Fibroblast of pulmonary artery (primary cell): ENCODE results near the gene SIN3B.
A peak's percentile ranks its signal among the peaks of the same experiment; 100 is the strongest.

Experiments used
- DNase-seq: peaks from one replicate; pipeline ENCODE4 v3.0.0-alpha.2; 2010; ENCODE audit warnings: low read depth
- H3K4me3 ChIP-seq: replicated peaks from 2 replicates; pipeline ENCODE4 v1.5.1; 2011; ENCODE audit warnings: low read depth, mild to moderate bottlenecking, control low read depth, low read length, moderate library complexity
- CTCF ChIP-seq: IDR thresholded peaks from 2 replicates; pipeline ENCODE4 v1.5.1; 2011; ENCODE audit warnings: mild to moderate bottlenecking, control low read depth, low read length, inconsistent platforms; ENCODE audit errors: missing control alignments

Gene SIN3B

DNA sequence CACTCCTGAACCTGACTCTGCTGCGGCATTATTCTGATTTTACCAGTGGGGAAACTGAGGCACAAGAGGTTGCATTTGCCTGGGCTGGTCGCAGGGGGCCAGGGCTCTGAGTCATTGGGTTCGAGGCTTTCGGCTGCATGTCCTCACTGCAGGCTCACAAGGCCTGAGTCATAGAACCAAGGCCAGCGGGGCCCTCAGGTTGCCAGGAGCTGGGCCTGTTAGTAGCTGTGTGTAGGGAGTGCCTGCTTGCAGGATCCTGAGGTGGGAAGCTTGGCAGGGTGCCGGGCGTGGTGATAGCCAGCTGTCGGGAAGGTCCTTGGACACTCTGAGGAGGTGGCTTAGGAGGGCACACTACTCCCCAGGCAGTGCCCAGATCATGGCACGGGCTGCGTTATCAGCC, 38.0 kb downstream of the SIN3B start:
- no peak for DNase-seq
- no peak for TF ChIP-seq CTCF
- H3K4me3 ChIP-seq: no peak overlapping the region

DNA sequence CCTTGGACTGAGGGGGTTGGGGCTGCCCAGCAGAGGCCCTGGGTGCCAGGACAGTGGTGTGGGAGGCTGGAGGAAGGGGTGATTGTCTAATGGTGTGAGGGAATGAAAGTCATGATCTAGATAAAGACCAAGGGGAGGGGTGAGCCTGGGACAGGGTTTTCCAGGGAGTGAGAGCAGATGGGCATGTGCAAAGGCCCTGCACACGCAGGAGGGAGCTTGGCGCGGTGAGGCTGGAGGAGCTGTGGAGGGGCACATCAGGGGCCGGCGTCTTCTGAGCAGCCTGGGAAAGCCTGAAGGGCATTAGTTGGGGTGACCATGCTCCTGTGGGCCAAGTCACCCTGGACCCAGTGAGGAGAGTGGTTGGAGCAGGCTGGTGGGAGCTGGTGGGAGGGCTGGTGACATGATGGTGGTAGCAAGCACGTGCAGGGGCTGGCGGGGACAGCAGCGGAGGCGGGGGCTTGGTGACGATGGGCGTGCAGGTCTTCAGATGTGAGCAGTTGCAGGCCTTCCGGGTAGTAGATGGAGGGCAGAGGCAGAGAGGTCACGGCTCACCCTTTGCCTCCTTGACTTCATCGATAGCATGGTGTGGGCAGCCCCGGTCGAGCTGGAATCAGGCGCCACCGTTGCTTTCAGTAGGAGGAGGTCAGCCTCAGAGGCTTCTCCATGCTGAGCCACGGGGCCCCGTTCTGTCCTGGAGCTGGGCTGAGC, 39.4 kb downstream of the SIN3B start:
- no peak for DNase-seq
- no peak for TF ChIP-seq CTCF

GRCh38 chr19:16869331-16869972, 40.3 kb downstream of the SIN3B start:
- no peak for TF ChIP-seq CTCF
- H3K4me3 ChIP-seq: no peak overlapping the region
- no peak for DNase-seq

More for the DNA sequence above, 39.4 kb downstream of the SIN3B start:
- H3K4me3 ChIP-seq: no peak overlapping the region

DNA sequence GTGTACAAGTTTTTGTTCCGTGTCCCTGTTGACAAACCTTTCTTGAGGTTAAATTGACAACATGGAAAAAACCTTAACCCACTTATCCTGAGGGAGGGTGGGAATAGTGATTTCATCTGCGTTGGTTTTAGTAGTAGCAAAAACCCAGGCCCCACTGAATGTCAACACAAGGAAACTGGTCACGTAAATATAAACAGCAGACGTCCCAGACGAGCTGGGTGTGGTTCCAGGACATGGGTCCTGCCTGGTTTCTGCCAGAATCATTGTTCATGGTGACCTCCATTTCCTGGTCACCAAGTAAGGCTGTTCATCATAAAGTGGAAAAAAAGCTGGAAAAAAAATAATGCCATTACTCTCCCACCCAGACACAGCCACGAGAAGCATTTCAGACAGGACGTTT, 42.7 kb downstream of the SIN3B start:
- DNase-seq: peak; percentile 27
- TF ChIP-seq CTCF: no peak
- no peak overlapping the region for H3K4me3 ChIP-seq

DNA sequence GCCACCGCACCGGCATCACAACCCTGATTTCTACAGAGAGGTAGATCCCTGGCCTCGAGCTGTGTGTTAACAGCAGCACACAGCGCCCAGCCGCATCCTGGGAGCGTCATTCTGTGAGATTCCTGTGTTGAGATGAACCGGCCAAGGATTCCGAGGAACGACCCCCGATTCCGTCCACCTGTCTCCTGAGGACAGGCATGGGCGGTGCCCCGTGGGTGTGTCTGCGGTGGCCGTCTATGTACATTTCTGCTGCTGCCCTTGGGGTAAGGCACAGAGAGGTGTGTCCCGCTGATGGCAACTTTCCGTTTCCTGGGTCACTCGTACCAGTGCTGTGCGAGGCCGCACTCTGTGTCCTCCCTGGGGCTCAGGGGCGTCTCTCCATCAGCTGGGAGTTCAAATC, 43.5 kb downstream of the SIN3B start:
- H3K4me3 ChIP-seq: no peak overlapping the region
- DNase-seq: no peak
- no peak for TF ChIP-seq CTCF

DNA sequence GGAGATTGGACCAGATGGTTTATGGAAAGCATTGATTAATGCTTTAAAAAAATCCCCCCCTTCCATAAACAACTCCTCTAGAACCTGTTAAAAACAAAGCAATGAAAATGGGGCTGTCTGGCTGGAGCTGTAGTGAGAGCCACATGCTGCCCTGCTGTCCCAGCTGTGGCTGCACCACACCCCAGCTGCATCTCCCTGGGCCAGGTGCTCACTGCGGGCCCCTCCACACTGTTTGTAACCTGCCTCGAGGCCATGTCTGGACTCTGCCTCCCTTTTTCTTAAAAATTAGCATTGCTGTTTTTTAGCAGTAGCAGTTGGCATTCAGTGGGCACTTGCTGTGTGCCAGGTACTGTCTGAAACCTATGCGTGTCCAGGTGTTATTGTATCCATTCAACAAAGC, 44.4 kb downstream of the SIN3B start:
- TF ChIP-seq CTCF: no peak
- no peak overlapping the region for H3K4me3 ChIP-seq
- no peak for DNase-seq
